ENCODE measurements around the gene TSTD2.
A peak's percentile ranks its signal among the peaks of the same experiment; 100 is the strongest.

TSTD2 gene

DNA sequence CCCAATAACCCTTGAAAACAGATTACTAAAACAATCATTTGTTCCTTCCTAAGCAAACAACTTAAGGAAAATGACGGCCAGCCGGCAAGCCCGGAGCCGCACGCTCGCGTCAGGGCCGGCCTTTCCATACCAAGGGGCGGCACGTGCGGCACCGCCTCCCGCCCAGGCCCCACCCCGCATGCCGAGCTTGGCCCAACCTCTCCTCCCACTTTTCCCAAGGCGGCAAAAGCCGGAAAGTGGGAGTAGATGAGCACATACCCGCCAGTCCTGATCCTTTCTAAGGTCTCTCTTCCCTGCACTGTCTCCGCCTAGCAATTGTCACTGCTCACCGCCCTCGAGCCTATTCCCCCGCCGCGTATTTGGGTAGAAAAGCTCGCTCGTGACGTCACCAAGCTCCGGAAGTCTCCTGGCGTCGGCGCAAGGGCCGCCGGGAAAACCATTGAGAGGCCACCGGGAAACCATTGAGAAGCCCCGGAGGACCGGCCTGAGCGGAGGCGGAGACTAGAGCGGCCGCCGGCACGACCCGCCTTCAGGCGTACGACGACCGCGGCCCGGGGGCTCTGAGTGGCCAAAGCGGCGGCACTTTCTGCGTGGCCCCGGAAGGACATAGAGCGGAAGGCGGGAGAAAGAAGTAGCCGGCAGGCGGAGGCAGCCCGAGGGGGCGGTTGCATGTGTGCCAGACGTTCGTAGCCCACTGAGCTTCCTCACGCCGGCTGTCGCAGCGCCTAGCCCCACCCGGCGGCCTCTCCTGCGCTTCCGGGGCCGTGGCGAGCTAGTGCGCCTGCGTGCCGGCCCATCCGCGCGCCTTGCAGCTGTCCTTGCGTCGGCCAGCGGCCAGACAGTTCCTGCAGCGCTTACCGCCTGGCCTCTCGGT lies at the start of gene TSTD2, which contains the start of gene NCBP1:
TSS of gene TSTD2 (minus strand) at position 384 of the 874 bp plus-strand sequence. CDS start 5,806 bp downstream, outside the sequence.
TSS of gene NCBP1 (plus strand) at position 837 of the 874 bp plus-strand sequence. CDS start 61 bp downstream, outside the sequence.
- DNase-seq = peak; percentile 97 to 99

- DNase-seq = no peak
Observed at GRCh38 chr9:97682242-97682641, 49.1 kb upstream of the TSTD2 start.

DNA sequence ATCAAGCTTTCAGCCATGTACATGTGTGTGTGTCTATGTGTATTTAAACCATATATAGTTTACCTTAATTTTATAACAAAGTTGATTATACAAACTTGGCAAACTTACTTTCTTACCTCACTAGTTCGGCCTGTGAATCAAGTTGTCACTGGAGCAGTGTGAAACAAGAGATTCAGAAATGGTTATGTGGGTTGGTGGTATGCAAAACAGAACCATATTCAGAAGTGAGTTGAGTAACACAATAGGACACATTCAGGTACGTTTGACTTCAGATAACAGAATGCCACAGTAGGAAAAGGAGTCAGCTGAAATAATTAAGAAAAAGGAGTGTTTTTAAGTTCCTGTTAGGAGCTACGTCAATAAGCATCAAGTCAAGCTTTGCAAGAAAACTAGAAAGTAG lies 42.5 kb upstream of the TSTD2 start:
- no peak for DNase-seq

DNA sequence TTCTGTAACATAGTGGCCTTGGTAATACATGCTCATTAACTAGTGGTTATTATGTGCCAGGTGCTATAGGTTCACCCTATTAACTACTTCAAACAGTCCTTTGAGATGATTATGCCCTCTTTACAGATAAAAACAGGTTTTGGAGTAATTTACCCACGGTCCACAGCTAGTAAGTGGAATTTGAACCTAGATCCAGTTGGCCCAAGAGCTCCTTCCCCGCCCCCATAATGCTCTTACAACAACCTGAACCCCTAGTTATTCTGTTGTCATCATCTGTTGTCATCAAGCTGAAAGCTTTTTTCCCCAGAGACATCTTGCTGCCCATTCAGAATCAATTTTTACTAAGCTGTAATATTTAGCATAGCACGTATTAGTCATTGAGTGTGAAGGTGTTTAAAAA lies 40.8 kb upstream of the TSTD2 start:
- no peak for DNase-seq

DNA sequence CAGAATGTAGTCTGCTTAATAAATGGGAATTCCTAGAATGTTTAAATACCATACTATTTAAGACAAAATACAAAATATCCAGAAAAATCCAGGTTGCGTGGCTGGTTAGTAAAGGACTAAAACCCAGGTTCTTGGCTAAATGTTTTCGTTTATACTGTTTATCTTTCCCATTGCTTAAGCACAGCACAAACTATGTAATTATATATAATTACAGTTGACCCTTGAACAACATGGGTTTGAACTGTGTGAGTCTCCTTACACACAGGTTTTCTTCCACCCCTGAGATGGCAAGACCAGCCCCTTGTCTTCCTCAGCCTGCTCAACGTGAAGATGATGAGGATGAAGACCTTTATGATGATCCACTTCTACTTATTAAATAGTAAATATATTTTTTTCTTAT lies 39.2 kb upstream of the TSTD2 start:
- no peak for DNase-seq

DNA sequence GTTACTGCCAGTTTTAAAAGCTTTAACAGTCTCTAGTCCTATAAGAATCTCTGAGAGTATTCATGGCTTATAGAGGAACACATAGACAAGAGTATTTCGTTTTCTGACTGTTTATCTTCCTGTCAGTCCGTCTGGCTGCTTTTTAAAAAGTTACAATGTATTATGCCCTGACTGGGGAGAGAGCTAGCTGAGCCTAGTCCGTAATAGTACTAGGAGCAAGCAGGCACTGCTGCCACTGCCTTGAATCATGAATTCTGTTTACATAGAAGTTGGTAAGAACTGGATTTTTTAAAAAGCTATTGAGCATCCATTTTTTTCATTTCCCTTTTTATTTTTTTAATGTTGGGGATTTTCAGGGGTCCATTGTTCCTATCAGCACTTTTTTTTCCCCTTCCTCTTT lies 37.4 kb upstream of the TSTD2 start:
- DNase-seq = no peak

DNA sequence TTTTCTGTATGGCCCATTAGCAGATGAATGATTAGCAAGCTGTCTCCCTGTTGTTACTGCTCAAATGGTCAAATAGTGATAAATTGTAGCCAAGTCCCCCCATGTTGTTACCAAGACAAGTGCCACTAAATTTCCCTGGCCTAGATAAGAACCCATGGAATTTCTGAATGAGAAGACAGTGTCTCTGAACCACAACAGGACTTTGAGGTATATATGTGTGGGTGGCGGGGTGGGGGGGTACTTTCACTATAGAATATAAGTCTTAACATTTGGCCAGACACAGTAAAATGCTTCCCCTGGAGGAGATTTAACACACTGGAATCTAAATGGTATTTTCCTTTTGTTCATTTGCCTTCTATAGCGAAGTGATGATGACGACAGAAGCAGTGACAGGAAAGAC lies 35.3 kb upstream of the TSTD2 start:
- DNase-seq = no peak

- DNase-seq = peak; percentile 16 to 33
Observed at GRCh38 chr9:97666907-97667686, 33.9 kb upstream of the TSTD2 start.

DNA sequence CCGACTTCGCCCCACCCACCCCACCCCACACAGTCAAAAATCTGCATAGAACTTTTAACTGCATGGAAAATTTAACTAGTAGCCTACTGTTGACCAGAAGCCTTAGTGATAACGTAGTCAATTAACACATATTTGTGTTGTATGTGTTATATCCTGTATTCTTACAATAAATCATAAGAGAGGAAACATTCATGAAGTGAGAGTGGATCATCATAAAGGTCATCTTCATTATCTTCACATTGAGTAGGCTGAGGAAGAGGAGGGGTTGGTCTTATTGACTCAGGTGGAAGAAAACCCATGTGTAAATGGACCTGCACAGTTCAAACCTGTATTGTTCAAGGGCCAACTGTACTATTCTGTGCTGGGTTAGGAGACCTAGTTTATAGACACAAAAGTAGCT lies 32.6 kb upstream of the TSTD2 start:
- DNase-seq = no peak

GRCh38 chr9:97660847-97661246 lies 27.7 kb upstream of the TSTD2 start:
- peak in 1 of 2 donors; percentile 7 for DNase-seq

GRCh38 chr9:97660340-97660739 lies 27.2 kb upstream of the TSTD2 start:
- peak; percentile 51 to 55 for DNase-seq

GRCh38 chr9:97659771-97660170 lies 26.6 kb upstream of the TSTD2 start:
- DNase-seq = peak; percentile 63 to 67

GRCh38 chr9:97658707-97659106 lies 25.5 kb upstream of the TSTD2 start:
- no peak for DNase-seq

DNA sequence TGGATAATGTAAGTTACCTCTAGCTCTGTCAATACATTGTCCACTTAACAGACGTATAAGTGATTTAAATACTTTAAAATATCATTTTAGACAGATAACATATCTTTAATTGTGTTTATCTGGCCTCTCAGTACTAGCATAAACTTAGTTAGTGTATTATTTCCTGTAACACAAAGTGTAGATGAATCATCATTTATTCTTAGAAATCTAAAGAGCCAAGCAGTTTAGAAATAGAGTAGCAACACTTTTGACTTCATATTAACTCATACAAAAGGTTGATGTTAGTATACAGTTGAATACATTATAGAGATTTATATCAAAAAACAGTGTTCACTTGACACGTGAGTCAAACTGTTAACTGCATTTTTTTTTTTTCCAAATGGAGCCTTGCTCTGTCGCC lies 18.5 kb upstream of the TSTD2 start:
- no peak for DNase-seq

DNA sequence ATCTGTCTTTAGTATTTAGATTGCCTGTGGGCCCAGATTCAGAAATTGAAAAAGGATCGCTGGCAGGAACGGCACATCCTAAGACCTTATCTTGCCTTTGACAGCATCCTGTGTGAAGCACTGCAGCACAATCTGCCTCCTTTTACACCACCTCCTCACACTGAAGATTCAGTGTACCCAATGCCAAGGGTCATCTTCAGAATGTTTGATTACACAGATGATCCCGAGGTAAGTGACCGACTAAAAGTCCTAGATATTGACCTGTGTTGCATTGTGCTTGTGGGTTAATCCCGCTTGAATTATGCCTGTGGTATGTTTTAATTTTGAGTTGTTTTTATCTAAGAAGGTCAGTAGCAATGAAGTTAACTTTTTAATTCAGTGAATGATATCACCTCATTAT lies 14.8 kb upstream of the TSTD2 start:
- DNase-seq = no peak

DNA sequence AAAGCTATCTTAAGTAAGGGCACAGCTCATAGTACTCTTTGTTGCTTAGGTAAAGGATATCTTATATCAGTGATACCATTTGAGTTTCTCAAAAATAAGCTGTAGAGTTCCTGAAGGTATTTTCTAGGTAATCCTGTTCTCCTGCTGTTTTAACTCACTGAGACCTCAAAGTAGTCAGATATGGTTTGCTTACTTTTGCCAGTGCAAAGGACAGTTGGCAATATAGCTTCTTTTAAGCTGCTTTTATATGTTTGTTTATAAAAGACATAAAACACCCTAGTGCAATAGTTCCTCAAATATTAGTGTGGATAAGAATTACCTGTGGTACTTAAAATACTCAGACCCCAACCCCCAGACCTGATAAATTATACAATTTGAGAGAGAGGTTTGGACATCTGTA lies 12.6 kb upstream of the TSTD2 start:
- DNase-seq = no peak

- no peak for DNase-seq
Observed at GRCh38 chr9:97640325-97640724, 7.2 kb upstream of the TSTD2 start.

- no peak for DNase-seq
Observed at GRCh38 chr9:97638666-97639065, 5.5 kb upstream of the TSTD2 start.

DNA sequence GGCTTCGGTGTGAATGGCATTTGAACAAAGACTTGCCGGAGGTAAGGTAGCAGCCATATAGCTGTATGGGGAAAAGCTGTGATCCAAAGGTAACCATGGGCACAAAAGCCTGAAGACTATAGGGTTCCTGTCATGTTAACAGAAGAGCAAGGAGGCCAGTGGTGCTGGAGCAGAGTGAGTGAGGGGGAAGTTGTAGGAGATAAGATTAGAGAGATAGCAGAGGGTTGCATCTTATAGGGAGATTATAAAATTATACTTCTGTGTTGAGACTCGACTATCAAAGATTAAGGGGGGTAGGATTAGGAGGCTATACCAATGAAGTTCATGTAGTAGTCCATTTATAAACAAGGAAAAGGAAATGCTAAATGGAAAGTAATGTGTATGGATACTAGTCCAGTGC lies 3.7 kb upstream of the TSTD2 start:
- no peak for DNase-seq

DNA sequence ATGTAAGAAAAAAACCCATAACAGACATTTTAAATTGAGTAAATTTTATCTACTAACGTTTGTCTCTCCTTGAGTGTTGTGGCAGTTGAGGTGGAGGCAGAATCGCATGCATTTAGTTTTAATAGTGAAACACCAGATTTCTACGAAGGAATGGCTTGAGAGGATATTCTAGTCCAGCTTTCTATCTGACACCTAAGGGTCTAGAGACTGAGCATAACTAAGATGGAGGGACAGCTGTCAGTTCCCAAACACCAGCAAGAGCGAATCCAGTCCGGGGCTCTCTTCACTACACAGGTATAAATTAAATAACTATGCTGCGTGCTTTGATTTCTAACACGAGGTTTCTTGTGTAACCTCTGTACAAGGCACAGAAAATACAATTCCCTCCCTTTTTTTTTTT lies 1.9 kb upstream of the TSTD2 start:
- no peak for DNase-seq

GRCh38 chr9:97633859-97634490 lies 807 bp upstream of the TSTD2 start:
- no peak for DNase-seq

DNA sequence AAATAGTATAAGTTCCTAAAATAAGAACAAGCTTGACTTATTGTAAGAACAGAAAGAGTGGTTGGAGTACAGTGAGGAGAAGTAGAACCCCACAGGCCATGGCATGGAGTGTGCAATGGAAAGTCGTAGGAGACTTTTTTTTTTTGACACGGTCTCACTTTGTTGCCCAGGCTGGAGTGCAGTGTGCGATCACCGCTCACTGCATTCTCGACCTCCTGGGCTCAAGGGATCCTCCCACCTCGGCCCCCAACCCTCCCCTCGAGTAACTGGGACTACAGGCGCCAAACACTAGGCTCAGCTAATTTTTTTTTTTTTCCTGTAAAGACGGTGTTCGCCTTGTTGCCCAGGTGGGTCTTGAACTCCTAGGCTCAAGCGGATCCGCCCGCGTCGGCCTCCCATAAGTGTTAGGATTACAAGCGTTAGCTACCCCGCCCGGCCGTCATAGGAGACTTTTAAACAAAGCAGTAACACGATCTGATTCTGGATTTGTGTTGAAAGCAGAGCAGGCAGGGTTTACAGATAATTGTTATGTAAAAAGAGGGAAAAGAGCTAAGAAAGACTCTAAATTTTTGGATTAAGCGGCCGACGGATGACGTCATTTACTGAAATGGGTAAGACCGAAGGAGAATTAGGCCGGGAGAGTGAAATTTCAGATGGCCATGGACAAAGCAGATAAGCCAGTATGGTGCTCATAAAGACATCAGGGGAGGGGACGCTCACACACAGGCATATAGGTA lies 752 bp downstream of the TSTD2 start:
- peak; percentile 61 to 74 for DNase-seq

GRCh38 chr9:97630591-97630990 lies 2.6 kb downstream of the TSTD2 start:
- peak; percentile 42 to 58 for DNase-seq

Data from inflammatory macrophage treated with lipopolysaccharide for 1 hour (primary cell).